ENCODE results near the gene CLDN19. TPM values are rescaled to one million over a fixed set of nuclear protein-coding genes. Genes with fewer than 3 reads are reported as not detected.
A peak's percentile ranks its signal among the peaks of the same experiment; 100 is the strongest.
"Not testable (repeated sequence)": the region's sequence is repeated elsewhere in the genome, so short reads cannot be mapped to it uniquely, and the experiment has no call there.

The CLDN19 gene
- total RNA-seq, 4 donors from 2014 or later: 0.99 to 1.9 (median 1.1) TPM; not detected in 1

DNA sequence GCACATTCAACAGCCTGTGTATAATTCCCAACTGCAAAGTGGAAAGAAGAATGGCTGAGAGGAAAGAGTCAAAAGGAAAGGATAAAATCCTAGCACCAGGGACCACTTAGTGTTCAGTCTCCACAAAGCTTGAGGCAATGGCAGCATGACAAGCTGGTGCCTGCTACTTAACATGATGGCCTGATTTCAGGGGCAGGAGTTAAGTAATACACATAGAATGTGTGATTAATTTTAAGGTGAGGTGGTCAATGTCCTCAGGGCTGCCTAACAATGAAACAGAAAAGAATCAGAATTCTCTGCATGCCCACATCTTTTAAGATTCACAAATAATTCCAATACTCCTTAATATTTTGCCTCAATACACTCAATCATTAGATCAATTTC lies 17.8 kb upstream of the CLDN19 start:
- no peak for TF ChIP-seq POLR2A (IDR thresholded peaks at IDR 0.05; ENCODE audit: low read depth)
- TF ChIP-seq POLR2AphosphoS5 (IDR thresholded peaks at IDR 0.05): no peak
- TF ChIP-seq CTCF (IDR thresholded peaks at IDR 0.05): no peak
- no peak for TF ChIP-seq EP300 (IDR thresholded peaks at IDR 0.05)
- DNase-seq (ENCODE audit: extremely low spot score): no peak
- intact Hi-C loops (cut with DNase I): loop anchor here (2.0 to 5.0 kb wide), 2 partner anchors 75 to 176 kb away; partner anchors contain the start of gene YBX1
- Histone ChIP-seq H3K9me3 (no peaks in the 10 kb centered on the region), H3K27ac (replicated peaks in 1 of 4) (no peak overlapping the region), H3K4me1 (peaks cover 0 to 17% (median 6%) of the 10 kb centered on the region in 4 donors), H3K4me3 (no peak overlapping the region), H3K36me3 (peaks cover 59 to 91% (median 84%) of the 10 kb centered on the region in 4 donors), H3K27me3 (no peaks in the 10 kb centered on the region)

GRCh38 chr1:42756956-42757891 lies 17.2 kb upstream of the CLDN19 start:
- WGBS: 66% methylated on average over 17 of the region's 17 CpGs
- Histone ChIP-seq H3K4me3 (no peak overlapping the region), H3K9me3 (no peaks in the 10 kb centered on the region), H3K27ac (replicated peaks in 1 of 4) (no peak overlapping the region), H3K27me3 (no peaks in the 10 kb centered on the region), H3K36me3 (peaks cover 59 to 98% (median 89%) of the 10 kb centered on the region in 4 donors), H3K4me1 (peaks cover 0 to 12% (median 4%) of the 10 kb centered on the region in 4 donors)
- TF ChIP-seq CTCF (IDR thresholded peaks at IDR 0.05): peak; percentile 42 to 72 (median 54)
- TF ChIP-seq EP300 (IDR thresholded peaks at IDR 0.05): no peak
- TF ChIP-seq POLR2AphosphoS5 (IDR thresholded peaks at IDR 0.05): no peak
- no peak for TF ChIP-seq POLR2A (IDR thresholded peaks at IDR 0.05; ENCODE audit: low read depth)
- intact Hi-C loops (cut with DNase I): loop anchor here (2.0 to 5.0 kb wide), 2 partner anchors 74 to 175 kb away; partner anchors contain the start of gene YBX1
- no peak for DNase-seq (ENCODE audit: extremely low spot score)

DNA sequence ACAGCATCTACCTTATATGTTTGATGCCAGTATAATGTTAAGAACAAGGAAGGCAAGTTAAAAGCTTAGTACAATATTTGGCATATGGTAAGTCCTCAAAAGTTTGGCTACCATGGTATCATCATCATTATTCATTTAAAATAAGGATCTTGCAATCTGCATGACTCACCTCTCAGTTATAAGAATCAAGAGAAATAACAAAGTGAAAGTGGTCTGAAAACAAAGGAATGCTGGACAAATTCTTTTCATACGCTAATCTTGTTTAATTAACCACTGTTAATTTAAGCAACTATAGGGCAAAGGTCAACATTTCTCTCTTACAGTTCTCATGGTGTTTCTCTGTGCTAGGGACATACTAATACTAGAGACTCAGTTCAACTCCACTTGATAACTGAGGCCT lies 13.0 kb upstream of the CLDN19 start:
- Histone ChIP-seq H3K27ac (replicated peaks in 1 of 4) (no peak overlapping the region), H3K4me3 (no peak overlapping the region), H3K4me1 (peaks cover 0 to 9% (median 2%) of the 10 kb centered on the region in 4 donors), H3K9me3 (no peaks in the 10 kb centered on the region), H3K36me3 (peaks cover 64 to 94% (median 89%) of the 10 kb centered on the region in 4 donors), H3K27me3 (no peaks in the 10 kb centered on the region)
- no peak for DNase-seq (ENCODE audit: extremely low spot score)
- WGBS: 80% methylated on average over 1 of the region's 1 CpG
- no peak for TF ChIP-seq POLR2A (IDR thresholded peaks at IDR 0.05; ENCODE audit: low read depth)
- TF ChIP-seq EP300 (IDR thresholded peaks at IDR 0.05): no peak
- no peak for TF ChIP-seq CTCF (IDR thresholded peaks at IDR 0.05)
- no peak for TF ChIP-seq POLR2AphosphoS5 (IDR thresholded peaks at IDR 0.05)
- intact Hi-C loops (cut with DNase I): no loop called here

- Histone ChIP-seq H3K36me3 (peaks cover 57 to 94% (median 89%) of the 10 kb centered on the region in 4 donors), H3K27me3 (no peaks in the 10 kb centered on the region), H3K4me3 (no peak overlapping the region), H3K27ac (replicated peaks in 1 of 4) (no peak overlapping the region), H3K9me3 (no peaks in the 10 kb centered on the region), H3K4me1 (peaks cover 0 to 4% (median 2%) of the 10 kb centered on the region in 4 donors)
- WGBS: 90% methylated on average over 6 of the region's 6 CpGs
- TF ChIP-seq POLR2AphosphoS5 (IDR thresholded peaks at IDR 0.05) (no peak), CTCF (IDR thresholded peaks at IDR 0.05) (no peak), POLR2A (IDR thresholded peaks at IDR 0.05; ENCODE audit: low read depth) (no peak), EP300 (IDR thresholded peaks at IDR 0.05) (no peak)
- intact Hi-C loops (cut with DNase I): no loop called here
- no peak for DNase-seq (ENCODE audit: extremely low spot score)
Measured at GRCh38 chr1:42752284-42752683, 12.2 kb upstream of the CLDN19 start.

GRCh38 chr1:42751511-42752070 lies 11.6 kb upstream of the CLDN19 start:
- H3K27me3 ChIP-seq; H3K4me3 ChIP-seq; H3K4me1 ChIP-seq; H3K9me3 ChIP-seq; DNase-seq (ENCODE audit: extremely low spot score); H3K27ac ChIP-seq (replicated peaks in 1 of 4); intact Hi-C loops (cut with DNase I): not testable (repeated sequence)
- WGBS: 90% methylated on average over 8 of the region's 8 CpGs
- H3K36me3 ChIP-seq: peaks cover 52 to 94% (median 91%) of the 10 kb centered on the region in 4 donors

All from esophagus muscularis mucosa (tissue), 4 donors.